ENCODE results near the gene CERS5. TPM values are rescaled to one million over a fixed set of nuclear protein-coding genes. Genes with fewer than 3 reads are reported as not detected.
A peak's percentile ranks its signal among the peaks of the same experiment; 100 is the strongest.
"Not testable (repeated sequence)": the region's sequence is repeated elsewhere in the genome, so short reads cannot be mapped to it uniquely, and the experiment has no call there.

The CERS5 gene
- total RNA-seq, 1 donor from 2014 or later = 9.4 TPM

DNA sequence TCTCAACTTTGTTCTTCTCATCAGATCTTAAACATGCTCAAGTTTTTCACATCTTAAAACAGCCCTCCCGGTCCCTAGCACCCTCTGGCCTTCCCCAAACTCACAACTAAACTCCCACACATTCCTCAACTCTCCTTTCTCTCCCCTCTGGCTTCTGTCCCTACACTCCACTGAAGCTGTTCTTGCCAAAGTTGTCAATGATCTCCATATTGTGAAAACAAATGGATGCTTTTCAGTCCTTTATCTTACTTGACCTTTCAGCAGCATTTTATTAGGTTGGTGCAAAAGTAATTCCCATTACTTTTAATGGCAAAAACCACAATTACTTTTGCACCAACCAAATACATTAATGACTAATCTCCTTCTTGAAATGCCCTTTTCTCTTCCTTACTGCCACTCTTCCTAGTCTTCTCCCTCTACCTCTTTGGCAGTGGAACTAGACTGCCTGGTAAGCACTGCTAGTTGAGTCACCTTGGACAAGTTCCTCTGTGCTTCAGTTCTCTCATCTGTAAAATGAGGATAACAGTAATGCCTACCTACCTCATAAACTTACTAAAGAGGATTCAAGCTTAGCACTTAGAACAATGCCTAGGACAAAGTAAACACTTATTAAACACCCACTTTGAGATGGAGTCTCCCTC, 16.0 kb downstream of the CERS5 start:
- no peak for ATAC-seq
- DNase-seq = no peak

DNA sequence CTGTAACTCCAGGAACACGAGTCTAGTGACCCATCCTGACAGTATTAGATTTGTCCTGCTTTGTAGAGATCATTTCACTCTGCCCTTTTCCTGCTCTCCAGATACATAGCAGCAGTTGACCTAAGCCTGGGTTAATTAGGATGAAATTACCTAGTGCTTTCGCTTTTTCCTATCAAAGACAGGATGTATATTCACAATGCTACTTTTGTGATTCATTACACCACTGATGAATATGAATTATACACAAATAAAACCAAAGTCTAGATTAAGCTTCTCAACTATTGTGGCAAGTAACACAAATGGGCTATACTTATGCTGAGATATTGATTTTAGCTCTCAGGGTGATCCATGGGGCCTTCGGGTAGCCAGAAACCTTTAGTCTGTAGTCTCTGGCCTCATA, 17.9 kb downstream of the CERS5 start:
- intact Hi-C loops (cut with micrococcal nuclease) = no loop called here
- ATAC-seq = no peak
- no peak for DNase-seq

More for the DNA sequence above, 16.0 kb downstream of the CERS5 start:
- intact Hi-C loops (cut with micrococcal nuclease) = no loop called here

DNA sequence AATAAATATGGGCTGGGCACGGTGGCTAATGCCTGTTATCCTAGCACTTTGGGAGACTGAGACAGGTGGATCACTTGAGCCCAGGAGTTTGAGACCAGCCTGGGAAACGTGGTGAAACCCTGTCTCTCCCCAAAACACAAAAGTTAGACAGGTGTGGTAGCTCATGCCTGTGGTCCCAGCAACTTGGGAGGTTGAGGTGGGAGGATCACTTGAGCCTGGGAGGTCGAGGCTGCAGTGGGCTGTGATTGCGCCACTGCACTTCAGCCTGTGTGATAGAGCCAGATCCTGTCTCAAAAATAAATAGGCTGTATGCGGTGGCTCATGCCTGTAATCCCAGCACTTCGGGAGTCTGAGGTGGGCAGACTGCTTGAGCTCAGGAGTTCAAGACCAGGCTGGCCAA, 19.2 kb downstream of the CERS5 start:
- DNase-seq; intact Hi-C loops (cut with micrococcal nuclease); ATAC-seq: not testable (repeated sequence)

DNA sequence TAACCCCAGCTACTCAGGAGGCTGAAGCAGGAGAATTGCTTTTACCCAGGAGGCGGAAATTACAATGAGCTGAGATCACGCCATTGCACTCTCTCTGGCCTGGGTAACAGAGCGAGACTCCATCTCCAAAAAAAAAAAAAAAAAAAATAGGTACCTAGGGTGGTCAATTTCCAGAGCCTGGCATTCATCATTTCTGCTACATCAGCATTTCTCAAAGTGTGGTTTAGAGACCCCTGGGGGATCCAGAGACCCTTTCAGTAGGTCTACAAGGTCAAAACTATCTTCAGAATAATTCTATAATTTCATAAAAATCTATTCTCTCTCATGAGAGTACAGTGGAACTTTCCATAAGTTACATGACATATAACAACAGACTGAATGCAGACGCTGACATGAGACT, 19.9 kb downstream of the CERS5 start:
- intact Hi-C loops (cut with micrococcal nuclease) = no loop called here
- ATAC-seq = no peak
- no peak for DNase-seq

DNA sequence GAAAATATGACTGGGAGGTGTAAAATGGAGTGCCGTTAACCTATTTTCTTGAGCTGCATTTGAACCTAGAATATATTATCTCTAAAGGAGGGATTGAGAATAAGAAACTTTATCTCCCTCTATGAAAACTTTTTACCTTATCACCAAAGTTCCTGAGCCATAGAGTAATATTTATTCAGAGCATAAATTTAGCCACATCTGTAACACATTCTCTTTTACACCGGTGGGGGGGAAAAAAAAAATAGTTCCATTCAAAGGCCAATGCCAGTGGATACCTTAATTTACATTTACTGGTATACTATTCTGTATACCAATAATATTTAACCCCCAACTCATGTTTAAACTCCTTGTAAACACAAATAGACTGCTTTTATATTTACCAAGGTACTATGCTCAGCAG, 21.7 kb downstream of the CERS5 start:
- intact Hi-C loops (cut with micrococcal nuclease) = no loop called here
- no peak for ATAC-seq

DNA sequence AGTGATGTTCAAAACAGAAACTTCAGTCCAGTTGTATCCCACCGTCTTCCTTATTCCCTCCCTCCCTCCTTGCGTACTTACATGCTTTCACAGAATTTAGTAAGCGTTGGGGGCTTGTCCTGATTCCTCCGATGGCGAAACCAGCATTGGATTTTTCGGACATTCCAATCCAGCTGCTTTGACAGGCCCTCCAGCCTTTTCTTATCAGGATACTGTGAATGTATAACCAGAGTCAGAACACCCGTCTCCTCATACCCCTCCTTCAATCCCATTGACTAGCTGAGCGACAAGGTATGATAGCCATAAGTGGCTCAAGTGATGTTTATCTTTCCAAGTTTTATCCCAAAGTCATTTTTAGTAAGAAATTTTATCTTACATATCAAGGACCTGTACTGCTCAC, 24.2 kb downstream of the CERS5 start:
- DNase-seq (no peak), ATAC-seq (no peak)
- intact Hi-C loops (cut with micrococcal nuclease) = no loop called here

More for the DNA sequence above, 21.7 kb downstream of the CERS5 start:
- no peak for DNase-seq

DNA sequence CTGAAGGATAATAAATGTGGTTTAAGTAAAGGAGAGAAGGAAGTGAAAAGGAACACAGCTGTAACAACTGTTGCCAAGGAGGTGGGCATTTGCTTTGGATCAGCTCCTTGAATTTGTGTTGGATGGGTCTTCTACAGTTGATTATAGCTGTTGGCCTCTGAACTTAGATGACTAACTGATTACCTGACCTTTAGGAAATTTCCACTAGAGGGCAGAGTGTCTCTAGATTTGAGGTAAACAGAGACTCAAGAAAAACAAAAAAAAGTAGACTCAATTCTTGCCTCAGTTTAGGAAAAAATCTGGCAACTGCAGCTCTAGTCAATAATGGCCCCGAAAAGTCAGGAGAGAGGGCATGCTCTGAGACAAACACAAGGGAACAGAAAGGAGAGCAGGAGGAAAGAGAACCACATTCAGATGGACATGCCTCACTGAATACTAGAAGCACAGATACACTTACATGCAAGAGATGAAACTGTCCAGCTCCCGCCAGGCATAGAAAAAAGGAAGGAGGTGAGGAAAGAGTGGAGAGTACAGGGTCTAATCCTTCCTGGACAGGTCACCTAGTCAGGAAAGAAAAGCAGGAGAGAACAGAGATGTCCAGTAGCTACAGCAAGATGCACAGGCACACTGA, 34.5 kb downstream of the CERS5 start:
- DNase-seq = no peak
- ATAC-seq = no peak
- intact Hi-C loops (cut with micrococcal nuclease) = no loop called here

DNA sequence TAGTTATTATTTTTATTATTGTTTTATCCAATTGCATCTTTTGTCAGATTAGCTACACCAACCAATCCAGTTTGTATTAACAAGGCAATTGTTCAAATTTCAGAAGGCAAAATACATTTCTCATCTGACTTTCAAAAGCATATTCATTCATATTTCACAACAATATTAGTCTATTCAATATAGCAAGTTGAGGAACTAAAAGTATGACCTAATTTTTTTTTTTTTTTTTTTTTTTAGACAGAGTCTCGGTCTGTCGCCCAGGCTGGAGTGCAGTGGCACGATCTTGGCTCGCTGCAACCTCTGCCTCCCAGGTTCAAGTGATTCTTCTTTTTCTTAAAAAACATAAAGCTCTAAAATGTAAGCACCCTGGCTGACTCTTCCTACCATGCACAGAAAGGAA, 37.9 kb downstream of the CERS5 start:
- intact Hi-C loops (cut with micrococcal nuclease) = no loop called here
- no peak for ATAC-seq
- no peak for DNase-seq

DNA sequence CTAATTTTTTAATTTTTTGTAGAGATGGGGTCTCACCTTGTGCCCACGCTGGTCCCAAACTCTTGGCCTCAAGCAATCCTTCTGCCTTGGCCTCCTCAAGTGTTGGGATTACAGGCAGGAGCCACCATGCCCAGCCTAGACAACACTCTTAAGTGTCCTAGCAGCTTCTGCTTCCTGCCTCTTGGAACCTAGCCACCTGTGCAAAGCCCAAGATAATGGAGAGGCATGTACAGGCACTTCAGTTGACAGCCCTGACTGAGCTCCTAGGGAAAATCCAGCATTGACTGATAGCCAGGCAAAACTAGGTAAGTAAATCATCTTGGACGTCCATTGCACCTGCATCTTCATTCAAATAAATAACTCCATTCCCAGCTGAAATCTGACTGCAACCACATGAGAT, 39.6 kb downstream of the CERS5 start:
- no peak for DNase-seq
- peak; percentile 85 for ATAC-seq
- intact Hi-C loops (cut with micrococcal nuclease) = no loop called here

DNA sequence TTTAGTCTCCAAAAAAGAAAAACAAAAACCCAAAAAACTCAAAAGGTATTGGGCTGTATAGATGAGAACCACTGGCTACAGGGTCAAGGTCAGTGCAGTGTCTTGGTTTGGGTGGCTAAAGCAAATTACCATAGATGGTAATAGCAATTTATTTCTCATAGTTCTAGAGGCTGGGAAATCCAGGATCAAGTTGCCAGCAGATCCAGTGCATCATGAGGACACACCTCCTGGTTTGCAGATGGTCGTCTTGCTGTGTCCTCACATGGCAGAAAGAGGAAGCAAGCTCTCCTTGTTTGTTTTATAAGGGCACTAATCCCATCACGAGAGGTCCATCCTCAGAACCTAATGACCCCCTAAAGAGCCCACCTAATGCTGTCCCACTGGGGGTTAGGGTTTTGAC, 44.0 kb downstream of the CERS5 start:
- intact Hi-C loops (cut with micrococcal nuclease) = no loop called here
- no peak for ATAC-seq
- no peak for DNase-seq

DNA sequence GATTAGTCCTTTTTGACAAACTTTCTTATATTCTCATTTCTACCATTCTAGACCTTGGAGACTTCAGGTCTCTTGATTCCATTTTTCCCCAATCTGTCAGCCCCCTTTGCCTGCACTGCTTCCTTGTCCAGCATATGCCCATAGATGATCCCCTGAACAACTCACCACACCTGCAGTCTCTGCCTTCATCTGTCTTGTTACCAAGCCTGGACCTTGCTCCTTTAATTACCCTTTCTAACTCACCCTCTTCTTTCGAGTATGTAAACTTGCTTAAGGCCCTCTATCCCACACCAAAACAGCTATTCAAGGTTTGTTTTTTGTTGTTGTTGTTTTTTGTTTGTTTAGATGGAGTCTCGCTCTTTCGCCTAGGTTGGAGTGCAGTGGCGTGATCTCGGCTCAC, 45.5 kb downstream of the CERS5 start:
- intact Hi-C loops (cut with micrococcal nuclease) = no loop called here
- DNase-seq (no peak), ATAC-seq (no peak)

DNA sequence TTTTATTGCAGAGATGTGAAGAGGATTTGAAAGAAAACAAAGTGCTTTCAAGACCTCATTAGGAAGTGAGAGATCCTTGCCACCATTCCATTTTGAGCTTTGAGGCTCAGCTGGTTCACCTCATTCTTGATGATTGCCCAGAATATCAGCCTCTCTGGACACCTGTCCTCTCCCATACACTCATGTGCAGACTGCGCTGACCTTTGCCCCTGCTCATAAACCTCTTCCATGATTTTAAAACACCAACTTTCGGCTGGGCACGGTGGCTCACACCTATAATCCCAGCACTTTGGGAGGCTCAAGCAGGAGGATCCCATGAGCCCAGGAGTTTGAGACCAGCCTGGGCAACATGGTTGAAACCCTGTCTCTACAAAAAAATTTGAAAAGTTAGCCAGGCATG, 46.2 kb downstream of the CERS5 start:
- DNase-seq (no peak), ATAC-seq (no peak)
- intact Hi-C loops (cut with micrococcal nuclease) = no loop called here

DNA sequence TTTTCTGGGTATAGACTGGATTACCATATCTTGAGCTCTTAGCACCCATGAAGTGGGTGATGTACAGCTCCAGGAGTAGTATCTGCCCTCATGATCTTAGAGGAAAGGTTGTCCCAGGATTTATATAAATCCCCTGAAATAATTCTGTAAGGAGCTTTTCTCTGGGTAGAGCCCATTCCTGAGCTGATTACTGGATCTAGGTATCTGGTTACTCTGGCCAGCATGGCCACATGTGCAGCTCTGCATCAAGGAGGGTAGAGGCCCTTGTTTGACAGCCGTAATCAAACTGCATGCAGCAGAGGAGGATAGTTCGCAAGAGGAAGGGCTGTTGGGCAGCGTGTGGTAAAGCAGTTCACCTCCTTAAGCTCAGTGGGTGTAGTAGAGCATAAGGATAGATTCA, 46.6 kb downstream of the CERS5 start:
- intact Hi-C loops (cut with micrococcal nuclease) = no loop called here
- no peak for ATAC-seq
- no peak for DNase-seq

DNA sequence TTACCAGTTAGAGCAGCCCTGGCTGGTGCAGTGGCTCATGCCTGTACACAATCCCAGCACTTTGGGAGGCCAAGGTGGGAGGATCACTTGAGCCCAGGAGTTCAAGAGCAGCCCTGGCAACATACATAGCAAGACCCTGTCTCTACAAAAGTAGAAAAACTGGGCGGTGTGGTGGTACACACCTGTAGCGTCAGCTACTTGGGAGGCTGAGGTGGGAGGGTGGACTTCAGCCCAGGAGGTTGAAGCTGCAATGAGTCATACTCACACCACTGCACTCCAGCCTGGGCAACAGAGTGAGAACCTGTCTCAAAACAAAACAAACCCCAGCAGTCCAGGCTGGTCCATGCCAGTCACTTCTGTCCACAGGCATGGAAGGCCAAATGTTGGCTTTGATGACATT, 47.8 kb downstream of the CERS5 start:
- no peak for ATAC-seq
- no peak for DNase-seq
- intact Hi-C loops (cut with micrococcal nuclease) = loop anchor here (10.0 kb wide), 1 partner anchor 45 kb away; the partner anchor contains the start of gene CERS5

DNA sequence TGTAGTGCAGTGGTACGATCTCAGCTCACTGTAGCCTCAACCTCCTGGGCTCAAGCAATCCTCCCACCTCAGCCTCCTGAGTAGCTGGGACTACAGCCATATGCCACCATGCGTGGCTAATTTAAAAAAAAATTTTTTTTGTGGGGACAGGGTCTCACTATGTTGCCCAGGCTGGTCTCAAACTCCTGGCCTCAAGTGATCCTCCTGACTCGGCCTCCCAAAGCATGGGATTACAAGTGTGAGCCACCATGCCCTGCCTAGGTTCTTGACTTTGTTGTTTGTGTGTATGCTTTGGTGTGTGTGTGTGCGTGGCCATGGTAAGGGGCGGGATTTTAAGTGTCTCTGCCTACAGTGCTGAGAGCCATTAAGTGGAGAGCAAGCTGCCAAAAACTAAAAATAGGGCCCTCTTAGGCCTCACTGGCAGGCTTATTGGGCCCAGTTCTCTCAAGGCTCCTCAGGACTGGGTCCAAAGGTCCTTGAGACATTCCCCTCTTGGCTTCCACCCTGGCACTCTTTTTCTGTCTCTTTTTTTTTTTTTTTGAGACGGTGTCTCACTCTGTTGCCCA, 50.0 kb downstream of the CERS5 start:
- ATAC-seq = peak; percentile 74
- no peak for DNase-seq
- intact Hi-C loops (cut with micrococcal nuclease) = loop anchor here (10.0 kb wide), 1 partner anchor 48 kb away; the partner anchor contains the start of gene CERS5

DNA sequence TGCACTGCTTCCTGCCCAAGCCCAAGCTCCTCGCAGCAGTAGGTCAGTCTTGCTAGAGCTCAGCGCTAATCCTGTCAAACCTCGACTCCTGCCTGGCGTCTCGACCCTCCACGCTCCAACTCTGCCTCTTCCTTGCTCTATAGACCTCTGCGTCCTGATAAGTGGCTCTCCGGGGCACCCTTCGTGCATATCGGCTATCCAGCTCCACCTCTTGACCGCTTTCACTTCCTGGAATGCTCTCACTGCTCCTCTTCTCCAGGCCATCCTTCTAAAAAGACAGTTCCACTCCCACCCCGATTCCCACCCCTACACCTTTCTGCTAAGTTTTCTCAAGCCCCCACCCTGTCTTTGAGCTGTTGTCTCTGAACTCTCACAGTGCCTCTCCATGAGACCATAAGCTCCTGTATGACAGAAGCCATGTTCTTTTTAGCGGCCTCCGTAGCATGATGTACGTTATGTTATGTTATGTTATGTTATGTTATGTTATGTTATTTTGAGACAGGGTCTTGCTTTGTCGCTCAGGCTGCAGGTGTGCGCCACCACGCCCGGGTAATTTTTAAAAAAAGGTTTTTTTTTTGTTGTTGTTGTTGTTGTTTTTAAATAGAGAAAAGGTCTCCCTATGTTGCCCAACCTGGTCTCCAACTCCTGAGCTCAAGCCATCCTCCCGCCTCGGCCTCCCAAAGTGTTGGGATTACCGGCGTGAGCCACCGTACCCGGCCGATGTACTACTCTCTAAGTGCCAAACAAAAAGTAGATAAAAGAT, 54.5 kb downstream of the CERS5 start:
- intact Hi-C loops (cut with micrococcal nuclease) = loop anchor here (10.0 kb wide), 1 partner anchor 52 kb away; the partner anchor contains the start of gene CERS5
- ATAC-seq = peak; percentile 1
- DNase-seq = no peak

DNA sequence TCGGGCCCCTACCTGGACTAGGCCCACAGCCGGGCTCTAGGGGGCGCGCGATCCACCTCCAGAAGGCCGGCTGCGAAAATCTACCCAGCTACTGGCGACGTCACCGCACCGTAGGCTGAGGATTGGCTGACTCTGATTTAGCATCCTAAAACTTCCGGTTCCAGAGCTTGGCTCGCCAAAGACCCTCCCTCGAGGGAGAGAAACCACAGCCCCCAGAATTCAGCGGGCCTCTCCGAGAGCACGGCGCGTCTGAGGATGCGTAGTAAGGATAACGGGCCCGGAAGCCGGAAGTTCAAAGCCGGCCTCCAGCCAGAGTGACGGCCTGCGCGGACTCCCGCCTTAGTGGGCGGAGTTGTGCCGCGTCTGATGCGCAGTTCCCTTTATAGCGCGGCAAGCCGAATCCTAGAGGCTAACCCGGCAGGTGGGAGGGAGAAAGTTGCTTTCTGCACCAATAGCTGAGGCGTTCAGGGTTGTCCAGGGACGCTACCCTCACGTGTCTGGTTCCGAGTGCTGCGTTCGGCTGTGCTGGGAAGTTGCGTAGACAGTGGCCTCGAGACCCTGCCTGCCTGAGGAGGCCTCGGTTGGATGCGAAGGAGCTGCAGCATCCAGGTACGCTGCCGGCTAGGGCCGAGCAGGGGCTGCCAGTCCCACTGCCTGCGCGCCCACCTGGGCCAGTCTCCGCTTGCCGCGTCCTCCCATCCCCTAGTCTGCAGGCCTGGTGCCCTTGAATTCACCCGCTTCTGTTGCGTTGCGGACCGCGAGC, 55.3 kb downstream of the CERS5 start, which contains the start of gene COX14:
Gene COX14, plus strand, starts transcription at position 544 of the 763 bp plus-strand sequence. CDS start 7,808 bp downstream, outside the sequence.
- DNase-seq (peak; percentile 99), ATAC-seq (peak; percentile 87)
- intact Hi-C loops (cut with micrococcal nuclease) = loop anchor here (10.0 kb wide), 1 partner anchor 53 kb away; the partner anchor contains the start of gene CERS5

DNA sequence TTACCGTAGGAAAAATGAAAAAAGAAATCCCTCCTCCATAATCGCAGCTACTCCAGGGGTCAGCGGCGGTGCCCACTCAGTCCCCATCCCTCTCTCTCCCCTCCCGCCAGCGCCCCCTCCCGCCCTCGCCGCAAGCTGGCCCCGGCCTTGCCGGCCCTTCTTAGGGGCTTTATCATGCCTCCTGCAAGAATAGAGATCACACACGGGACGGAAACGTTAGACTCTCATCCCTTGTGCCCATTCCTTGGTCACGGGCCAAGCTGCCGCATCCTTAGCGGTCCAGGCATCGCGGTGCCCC, 55.8 kb downstream of the CERS5 start:
- intact Hi-C loops (cut with micrococcal nuclease) = loop anchor here (10.0 kb wide), 1 partner anchor 53 kb away; the partner anchor contains the start of gene CERS5
- peak; percentile 1 for ATAC-seq
- DNase-seq = no peak

DNA sequence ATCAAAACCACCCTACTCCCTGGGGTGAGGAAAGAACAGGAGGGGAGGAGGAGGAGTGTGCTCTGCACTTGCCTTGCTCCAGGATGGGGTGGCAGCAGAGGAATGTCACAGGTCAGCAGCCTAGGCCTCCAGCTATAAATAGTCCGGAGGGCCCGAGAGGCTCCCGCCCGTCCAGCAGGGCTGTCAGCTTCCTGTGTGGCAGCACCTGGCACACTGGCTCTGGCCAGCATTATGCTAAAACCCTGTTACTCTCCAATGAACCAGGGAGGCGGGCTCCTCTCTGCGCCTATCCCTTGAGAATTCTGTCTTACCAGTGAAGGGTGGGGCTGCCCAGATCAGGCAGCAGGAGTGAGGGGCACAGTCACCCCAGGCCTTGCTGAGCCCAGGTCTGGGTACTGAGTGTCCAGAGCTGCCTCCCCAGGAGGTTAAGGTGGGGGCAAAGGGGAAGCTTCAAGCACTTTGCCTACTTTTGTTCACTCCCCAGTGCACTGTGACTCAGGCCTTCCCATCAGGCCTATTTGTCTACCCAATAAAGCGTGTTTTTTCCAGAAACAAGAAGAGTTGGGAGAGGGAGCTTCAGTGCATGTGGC, 56.3 kb downstream of the CERS5 start:
- peak; percentile 87 for DNase-seq
- intact Hi-C loops (cut with micrococcal nuclease) = loop anchor here (10.0 kb wide), 1 partner anchor 54 kb away; the partner anchor contains the start of gene CERS5
- peak; percentile 70 for ATAC-seq

All from left ventricle myocardium superior (tissue), 1 donor.